GM19467 (cell line): ENCODE measurements around the gene XRN2.
"Not testable (repeated sequence)": the region's sequence is repeated elsewhere in the genome, so short reads cannot be mapped to it uniquely, and the experiment has no call there.

Experiments used
- ATAC-seq: cut with Tn5 transposase; IDR thresholded peaks from one replicate; pipeline ENCODE4 v1.9.1; 2021; ENCODE audit warnings: mild to moderate bottlenecking, moderate library complexity; ENCODE audit not compliant: unreplicated experiment

The XRN2 gene

GRCh38 chr20:21423712-21424111, 120.6 kb downstream of the XRN2 start:
- not testable (repeated sequence) for ATAC-seq

GRCh38 chr20:21424846-21425245, 121.7 kb downstream of the XRN2 start:
- no peak for ATAC-seq

GRCh38 chr20:21430020-21430419, 126.9 kb downstream of the XRN2 start:
- no peak for ATAC-seq

GRCh38 chr20:21432911-21433310, 129.8 kb downstream of the XRN2 start:
- ATAC-seq = no peak

GRCh38 chr20:21433329-21433890, 130.3 kb downstream of the XRN2 start:
- ATAC-seq = no peak

- no peak for ATAC-seq
These were observed 132.4 kb downstream of the XRN2 start for GRCh38 chr20:21435576-21435975.

GRCh38 chr20:21436205-21436604, 133.1 kb downstream of the XRN2 start:
- no peak for ATAC-seq

GRCh38 chr20:21437248-21437647, 134.1 kb downstream of the XRN2 start:
- no peak for ATAC-seq

- ATAC-seq = no peak
These were observed 134.7 kb downstream of the XRN2 start for GRCh38 chr20:21437816-21438215.
